Neural cell (in vitro differentiated cells): ENCODE results near the gene DCHS1. TPM values are rescaled to one million over a fixed set of nuclear protein-coding genes. Genes with fewer than 3 reads are reported as not detected.

Experiments used
- H2AFZ ChIP-seq: fragments of 200-600, 300-800 bp; sonication (generic), shearing (Covaris generic); 2 replicates; pipeline ENCODE4 v1.6.0; 2014; ENCODE audit warnings: low read depth, mild to moderate bottlenecking, antibody characterized with exemption, low read length, moderate library complexity
- H3F3A ChIP-seq: fragments of 200-600 bp; shearing (Covaris generic); 2 replicates; pipeline ENCODE4 v1.6.1; 2016; ENCODE audit warnings: mild to moderate bottlenecking, moderate library complexity, mixed read lengths, antibody characterized with exemption, low read length; ENCODE audit not compliant: insufficient read depth, poor library complexity, severe bottlenecking
- H3K27ac ChIP-seq: fragments of 200-600, 300-800 bp; sonication (generic), shearing (Covaris generic); 2 replicates; pipeline ENCODE4 v1.5.1; 2014; ENCODE audit warnings: mild to moderate bottlenecking, low read length, moderate library complexity
- H3K27me3 ChIP-seq: fragments of 300-800, 200-600 bp; sonication (generic), shearing (Covaris generic); 2 replicates; pipeline ENCODE4 v1.6.0; 2014; ENCODE audit warnings: mild to moderate bottlenecking, low read depth, low read length, moderate library complexity; ENCODE audit not compliant: insufficient read depth
- H3K36me3 ChIP-seq: fragments of 300-800, 200-600 bp; sonication (generic), shearing (Covaris generic); 2 replicates; pipeline ENCODE4 v1.5.1; 2014; ENCODE audit warnings: mild to moderate bottlenecking, antibody characterized with exemption, low read length, moderate library complexity; ENCODE audit not compliant: insufficient read depth
- H3K4me2 ChIP-seq: fragments of 300-800, 200-600 bp; sonication (generic), shearing (Covaris generic); 2 replicates; pipeline ENCODE4 v1.6.0; 2014; ENCODE audit warnings: mild to moderate bottlenecking, low read length
- H3K4me3 ChIP-seq: fragments of 300-800, 200-600 bp; sonication (generic), shearing (Covaris generic); 2 replicates; pipeline ENCODE4 v1.5.1; 2014; ENCODE audit warnings: mild to moderate bottlenecking, low read length, moderate library complexity
- H3K79me2 ChIP-seq: fragments of 200-600 bp; shearing (Covaris generic); replicated peaks from 2 replicates; pipeline ENCODE4 v1.6.0; 2014; ENCODE audit warnings: mild to moderate bottlenecking, low read length, moderate library complexity; ENCODE audit not compliant: insufficient read depth
- H3K9ac ChIP-seq: fragments of 300-800, 200-600 bp; sonication (generic), shearing (Covaris generic); 2 replicates; pipeline ENCODE4 v1.6.1; 2016; ENCODE audit warnings: mild to moderate bottlenecking, low read length, mixed read lengths
- H3K9me2 ChIP-seq: fragments of 200-600 bp; shearing (Covaris generic); 2 replicates; pipeline ENCODE4 v1.6.1; 2016; ENCODE audit warnings: mild to moderate bottlenecking, low read length, mixed read lengths; ENCODE audit not compliant: insufficient read depth
- H3K9me3 ChIP-seq: fragments of 200-600, 300-800 bp; sonication (generic), shearing (Covaris generic); 2 replicates; pipeline ENCODE4 v1.6.1; 2016; ENCODE audit warnings: mild to moderate bottlenecking, mixed run types, low read length, moderate library complexity, mixed read lengths
- H4K20me1 ChIP-seq: fragments of 200-600 bp; shearing (Covaris generic); 2 replicates; pipeline ENCODE4 v1.6.1; 2016; ENCODE audit warnings: mild to moderate bottlenecking, mixed run types; ENCODE audit not compliant: insufficient read depth
- EP300 ChIP-seq: fragments of 450-650 bp; conservative IDR thresholded peaks from 2 replicates; pipeline ENCODE4 v1.6.1; 2014; ENCODE audit warnings: antibody characterized with exemption, mild to moderate bottlenecking, moderate library complexity; ENCODE audit not compliant: poor library complexity, severe bottlenecking
- EZH2 ChIP-seq: fragments of 200-600, 300-800 bp; shearing (Covaris generic), sonication (generic); IDR thresholded peaks from 2 replicates; pipeline ENCODE4 v1.6.1; 2014; ENCODE audit warnings: antibody characterized with exemption, low read length, borderline replicate concordance, mild to moderate bottlenecking; ENCODE audit not compliant: insufficient read depth, poor library complexity, severe bottlenecking
- MXI1 ChIP-seq: fragments of 450-650 bp; conservative IDR thresholded peaks from 2 replicates; pipeline ENCODE4 v1.6.1; 2014; ENCODE audit warnings: antibody characterized with exemption, mild to moderate bottlenecking; ENCODE audit not compliant: poor library complexity, severe bottlenecking
- POLR2AphosphoS5 ChIP-seq: IDR thresholded peaks from 2 replicates; pipeline ENCODE4 v1.6.1; 2012
- RAD21 ChIP-seq: fragments of 450-650 bp; conservative IDR thresholded peaks from 2 replicates; pipeline ENCODE4 v1.6.1; 2014; ENCODE audit warnings: antibody characterized with exemption, mild to moderate bottlenecking, moderate library complexity
- SMC3 ChIP-seq: fragments of 450-650 bp; conservative IDR thresholded peaks from 2 replicates; pipeline ENCODE4 v1.6.1; 2014; ENCODE audit warnings: antibody characterized with exemption, mild to moderate bottlenecking, moderate library complexity; ENCODE audit not compliant: poor library complexity
- TAF1 ChIP-seq: IDR thresholded peaks from 2 replicates; pipeline ENCODE4 v1.6.1; 2012; ENCODE audit warnings: low read depth
- polyA plus RNA-seq: library from polyadenylated mRNA; depleted of rRNA; stranded (reverse); fragments of >200 nt; gene quantifications from 2 replicates; pipeline ENCODE4 v1.2.3, GENCODE V29; 2014
- TF ChIP-seq, protein P1 (sequence below): fragments of 450-650 bp; IDR thresholded peaks from 2 replicates; pipeline ENCODE4 v1.5.1; 2014; ENCODE audit warnings: antibody characterized with exemption, mild to moderate bottlenecking, moderate library complexity; ENCODE audit not compliant: poor library complexity, severe bottlenecking
- TF ChIP-seq, protein P2 (sequence below): IDR thresholded peaks from 2 replicates; pipeline ENCODE4 v1.6.1; 2012; ENCODE audit warnings: borderline replicate concordance

DCHS1 gene
- polyA plus RNA-seq, 1 donor from 2014 or later: 30.1 TPM

DNA sequence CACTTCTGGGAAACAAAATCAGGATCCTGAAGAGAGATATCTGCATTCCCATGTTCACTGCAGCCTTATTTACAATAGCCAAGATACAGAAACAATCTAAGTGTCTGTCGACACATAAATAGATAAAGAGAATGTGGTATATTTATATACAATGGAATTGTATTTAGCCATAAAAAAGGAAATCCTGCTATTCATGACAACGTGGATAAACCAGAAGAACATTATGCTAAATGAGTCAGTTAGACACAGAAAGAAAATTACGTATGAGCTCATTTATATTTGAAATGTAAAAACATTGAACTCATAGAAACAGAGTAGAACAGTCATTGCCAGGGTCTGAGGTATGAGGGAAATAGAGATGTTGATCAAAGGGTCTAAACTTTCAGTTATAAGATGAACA, 21.4 kb upstream of the DCHS1 start:
- no peak overlapping the region for H3K9ac ChIP-seq
- no peaks in the 10 kb centered on the region for H4K20me1 ChIP-seq
- no peaks in the 10 kb centered on the region for H3F3A ChIP-seq
- no peaks in the 10 kb centered on the region for H3K36me3 ChIP-seq
- H3K27ac ChIP-seq: no peak overlapping the region
- H3K79me2 ChIP-seq: peaks cover 16% of the 10 kb centered on the region
- no peak overlapping the region for H3K4me2 ChIP-seq
- H3K4me3 ChIP-seq: no peak overlapping the region
- H3K9me2 ChIP-seq: no peaks in the 10 kb centered on the region
- H3K9me3 ChIP-seq: no peaks in the 10 kb centered on the region
- TF ChIP-seq TAF1 (no peak), SMC3 (no peak), POLR2AphosphoS5 (no peak), RAD21 (no peak), MXI1 (no peak), EZH2 (no peak), EP300 (no peak)
- TF ChIP-seq, protein P1, sequence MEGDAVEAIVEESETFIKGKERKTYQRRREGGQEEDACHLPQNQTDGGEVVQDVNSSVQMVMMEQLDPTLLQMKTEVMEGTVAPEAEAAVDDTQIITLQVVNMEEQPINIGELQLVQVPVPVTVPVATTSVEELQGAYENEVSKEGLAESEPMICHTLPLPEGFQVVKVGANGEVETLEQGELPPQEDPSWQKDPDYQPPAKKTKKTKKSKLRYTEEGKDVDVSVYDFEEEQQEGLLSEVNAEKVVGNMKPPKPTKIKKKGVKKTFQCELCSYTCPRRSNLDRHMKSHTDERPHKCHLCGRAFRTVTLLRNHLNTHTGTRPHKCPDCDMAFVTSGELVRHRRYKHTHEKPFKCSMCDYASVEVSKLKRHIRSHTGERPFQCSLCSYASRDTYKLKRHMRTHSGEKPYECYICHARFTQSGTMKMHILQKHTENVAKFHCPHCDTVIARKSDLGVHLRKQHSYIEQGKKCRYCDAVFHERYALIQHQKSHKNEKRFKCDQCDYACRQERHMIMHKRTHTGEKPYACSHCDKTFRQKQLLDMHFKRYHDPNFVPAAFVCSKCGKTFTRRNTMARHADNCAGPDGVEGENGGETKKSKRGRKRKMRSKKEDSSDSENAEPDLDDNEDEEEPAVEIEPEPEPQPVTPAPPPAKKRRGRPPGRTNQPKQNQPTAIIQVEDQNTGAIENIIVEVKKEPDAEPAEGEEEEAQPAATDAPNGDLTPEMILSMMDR: no peak
- TF ChIP-seq, protein P2, sequence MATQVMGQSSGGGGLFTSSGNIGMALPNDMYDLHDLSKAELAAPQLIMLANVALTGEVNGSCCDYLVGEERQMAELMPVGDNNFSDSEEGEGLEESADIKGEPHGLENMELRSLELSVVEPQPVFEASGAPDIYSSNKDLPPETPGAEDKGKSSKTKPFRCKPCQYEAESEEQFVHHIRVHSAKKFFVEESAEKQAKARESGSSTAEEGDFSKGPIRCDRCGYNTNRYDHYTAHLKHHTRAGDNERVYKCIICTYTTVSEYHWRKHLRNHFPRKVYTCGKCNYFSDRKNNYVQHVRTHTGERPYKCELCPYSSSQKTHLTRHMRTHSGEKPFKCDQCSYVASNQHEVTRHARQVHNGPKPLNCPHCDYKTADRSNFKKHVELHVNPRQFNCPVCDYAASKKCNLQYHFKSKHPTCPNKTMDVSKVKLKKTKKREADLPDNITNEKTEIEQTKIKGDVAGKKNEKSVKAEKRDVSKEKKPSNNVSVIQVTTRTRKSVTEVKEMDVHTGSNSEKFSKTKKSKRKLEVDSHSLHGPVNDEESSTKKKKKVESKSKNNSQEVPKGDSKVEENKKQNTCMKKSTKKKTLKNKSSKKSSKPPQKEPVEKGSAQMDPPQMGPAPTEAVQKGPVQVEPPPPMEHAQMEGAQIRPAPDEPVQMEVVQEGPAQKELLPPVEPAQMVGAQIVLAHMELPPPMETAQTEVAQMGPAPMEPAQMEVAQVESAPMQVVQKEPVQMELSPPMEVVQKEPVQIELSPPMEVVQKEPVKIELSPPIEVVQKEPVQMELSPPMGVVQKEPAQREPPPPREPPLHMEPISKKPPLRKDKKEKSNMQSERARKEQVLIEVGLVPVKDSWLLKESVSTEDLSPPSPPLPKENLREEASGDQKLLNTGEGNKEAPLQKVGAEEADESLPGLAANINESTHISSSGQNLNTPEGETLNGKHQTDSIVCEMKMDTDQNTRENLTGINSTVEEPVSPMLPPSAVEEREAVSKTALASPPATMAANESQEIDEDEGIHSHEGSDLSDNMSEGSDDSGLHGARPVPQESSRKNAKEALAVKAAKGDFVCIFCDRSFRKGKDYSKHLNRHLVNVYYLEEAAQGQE: no peak
- H2AFZ ChIP-seq: no peak overlapping the region
- no peaks in the 10 kb centered on the region for H3K27me3 ChIP-seq

DNA sequence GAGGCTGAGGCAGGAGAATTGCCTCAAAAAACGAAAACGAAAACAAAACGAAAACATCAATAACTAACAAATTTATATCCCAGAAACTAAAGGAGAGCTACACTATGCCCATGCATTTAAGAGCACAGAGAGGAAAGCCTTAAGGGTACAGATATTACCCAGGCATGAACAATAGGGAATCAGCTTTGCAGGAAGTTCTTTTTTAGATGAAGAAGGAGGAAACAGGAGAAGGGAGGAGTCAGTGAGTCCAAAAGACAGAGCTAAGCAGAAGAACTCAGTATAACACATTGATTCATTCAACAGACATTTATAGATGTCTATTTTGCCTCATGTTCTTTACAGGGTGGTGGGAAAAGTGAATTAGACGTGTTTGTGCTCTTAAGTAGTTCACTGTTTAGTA, 19.3 kb upstream of the DCHS1 start:
- Histone ChIP-seq H3K9ac (no peak overlapping the region), H3F3A (no peaks in the 10 kb centered on the region), H3K4me3 (no peak overlapping the region), H3K36me3 (no peaks in the 10 kb centered on the region), H2AFZ (no peak overlapping the region), H3K9me2 (no peaks in the 10 kb centered on the region), H3K9me3 (no peaks in the 10 kb centered on the region), H4K20me1 (no peaks in the 10 kb centered on the region), H3K79me2 (no peaks in the 10 kb centered on the region), H3K4me2 (no peak overlapping the region), H3K27ac (no peak overlapping the region), H3K27me3 (no peaks in the 10 kb centered on the region)
- TF ChIP-seq POLR2AphosphoS5: no peak
- no peak for TF ChIP-seq RAD21
- TF ChIP-seq MXI1: no peak
- no peak for TF ChIP-seq EZH2
- no peak for TF ChIP-seq EP300
- TF ChIP-seq TAF1: no peak
- TF ChIP-seq SMC3: no peak
- TF ChIP-seq, protein P1: no peak
- TF ChIP-seq, protein P2: no peak
